HFF-Myc (cell line): ENCODE data around the gene TOX2.

Source experiments
- DNase-seq: peaks from one replicate; pipeline ENCODE4 v3.0.0-alpha.2; 2011; ENCODE audit warnings: low read depth; ENCODE audit errors: extremely low read depth
- H3K4me3 ChIP-seq: replicated peaks from 2 replicates; pipeline ENCODE4 v1.5.1; 2011; ENCODE audit warnings: low read depth, mild to moderate bottlenecking, control low read depth, low read length
- CTCF ChIP-seq: IDR thresholded peaks from 2 replicates; pipeline ENCODE4 v1.5.1; 2012; ENCODE audit warnings: mild to moderate bottlenecking, low read depth, low read length, control low read depth; ENCODE audit errors: missing control alignments

TOX2 gene

DNA sequence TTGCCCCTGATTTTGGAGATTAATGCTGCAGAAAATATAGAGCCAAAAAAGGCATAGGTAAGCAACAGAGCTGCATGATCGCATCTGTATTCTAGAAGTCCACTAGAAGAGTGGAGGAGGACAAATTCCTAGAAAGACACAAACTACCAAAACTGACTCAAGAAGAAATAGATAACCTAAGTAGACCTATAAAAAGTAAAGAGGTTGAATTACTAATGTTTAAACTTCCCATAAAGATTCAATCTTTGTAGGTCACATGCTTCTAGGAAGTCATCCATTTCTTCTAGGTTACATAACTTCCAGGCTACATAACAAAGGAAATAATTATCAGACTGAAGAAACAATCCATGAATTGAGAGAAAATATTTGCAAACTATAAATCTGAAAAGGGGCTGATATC is 187.9 kb downstream of the TOX2 start:
- no peak for DNase-seq
- TF ChIP-seq CTCF: no peak
- no peak overlapping the region for H3K4me3 ChIP-seq

DNA sequence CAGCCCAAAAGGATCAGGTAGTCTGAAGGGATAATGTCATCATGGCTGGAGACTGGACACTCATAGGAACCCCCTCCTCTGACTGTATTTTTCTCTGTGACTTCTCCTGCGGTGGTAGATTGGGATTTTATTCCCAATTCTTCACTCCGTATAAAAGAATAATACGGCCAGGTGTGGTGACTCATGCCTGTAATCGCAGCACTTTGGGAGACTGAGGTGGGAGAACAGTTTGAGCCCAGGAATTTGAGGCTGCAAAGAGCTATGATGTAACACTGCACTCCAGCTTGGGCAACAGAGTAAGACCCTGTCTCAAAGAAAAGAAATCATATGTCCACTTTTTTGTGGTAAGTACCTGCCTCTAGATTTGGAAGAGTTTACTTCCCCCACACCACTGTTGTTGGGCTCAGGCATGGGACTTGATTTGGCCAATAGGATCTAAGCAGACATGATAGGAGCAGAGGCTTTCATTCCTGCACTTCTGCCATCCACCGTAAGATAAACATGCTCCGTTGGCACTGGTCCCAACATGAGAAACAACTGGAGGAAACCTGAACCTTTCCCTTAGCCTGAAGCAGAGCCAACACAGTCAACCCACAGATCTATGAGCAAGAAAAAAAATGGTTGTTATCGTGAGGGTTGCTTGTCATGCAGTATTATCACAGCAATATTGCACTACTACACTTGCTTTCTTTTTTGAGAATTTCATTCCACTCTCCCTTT is 190.3 kb downstream of the TOX2 start:
- no peak overlapping the region for H3K4me3 ChIP-seq
- no peak for DNase-seq
- no peak for TF ChIP-seq CTCF

DNA sequence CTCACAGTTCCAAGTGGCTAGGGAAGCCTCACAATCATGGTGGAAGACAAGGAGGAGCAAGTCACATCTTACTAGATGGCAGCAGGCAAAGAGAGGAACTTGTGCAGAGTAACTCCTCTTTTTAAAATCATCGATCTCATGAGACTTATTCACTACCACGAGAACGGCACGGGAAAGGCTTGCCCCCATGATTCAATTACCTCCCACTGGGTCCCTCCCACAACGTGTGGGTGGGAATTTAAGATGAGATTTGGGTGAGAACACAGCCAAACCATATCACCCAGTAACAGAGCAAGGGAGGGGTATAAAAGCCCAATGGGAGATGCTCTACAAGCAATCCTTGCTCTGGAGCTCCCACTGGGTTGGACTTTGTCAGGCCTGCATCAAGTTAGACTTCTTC is 192.0 kb downstream of the TOX2 start:
- H3K4me3 ChIP-seq: no peak overlapping the region
- no peak for TF ChIP-seq CTCF
- no peak for DNase-seq

- no peak for DNase-seq
- TF ChIP-seq CTCF: peak; percentile 29
- no peak overlapping the region for H3K4me3 ChIP-seq
Observed at GRCh38 chr20:44109951-44110361, 195.3 kb downstream of the TOX2 start.

GRCh38 chr20:44110816-44111568 is 196.3 kb downstream of the TOX2 start:
- no peak overlapping the region for H3K4me3 ChIP-seq
- no peak for DNase-seq
- TF ChIP-seq CTCF: no peak

DNA sequence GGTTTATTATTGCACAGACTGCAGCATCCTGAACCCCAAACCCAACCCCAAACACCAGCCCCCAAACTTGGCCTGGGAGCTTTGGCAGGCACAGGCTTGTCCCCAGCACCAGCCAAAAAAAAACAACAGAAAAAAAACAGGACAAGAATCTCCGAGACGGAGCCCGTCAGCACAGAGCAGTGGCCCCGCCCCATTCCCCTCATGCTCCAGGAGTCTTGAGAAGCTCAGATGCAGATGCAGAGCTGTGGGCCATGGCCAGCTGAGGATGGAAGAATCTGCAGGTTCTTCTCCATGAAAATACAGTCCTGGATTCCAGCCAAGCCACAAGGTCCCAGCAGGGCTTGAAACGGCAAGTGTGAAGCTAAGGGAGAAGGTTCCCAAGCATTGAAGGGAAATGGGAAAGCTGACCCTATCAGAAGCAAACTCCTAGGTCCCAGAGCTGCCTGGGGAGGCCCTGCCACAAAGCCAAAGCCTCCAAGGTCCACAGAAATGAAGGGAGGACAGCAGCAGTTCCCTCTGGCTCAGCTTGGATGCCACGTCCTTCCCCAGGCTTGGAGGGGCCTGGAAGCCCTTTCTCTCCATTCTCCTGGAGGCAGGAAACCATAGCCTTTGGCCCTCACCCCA is 197.2 kb downstream of the TOX2 start:
- no peak for DNase-seq
- TF ChIP-seq CTCF: no peak
- H3K4me3 ChIP-seq: no peak overlapping the region
